Hematopoietic multipotent progenitor cell treated with erythropoietin and hydrocortisone succinate and interleukin-3 and kit ligand, for 17 days (in vitro differentiated cells): Measurements from ENCODE around the gene CPT1A.

Experiments used
- DNase-seq: peaks from one replicate; pipeline ENCODE4 v3.0.0-alpha.2; 2015; ENCODE audit warnings: low spot score

The CPT1A gene

DNA sequence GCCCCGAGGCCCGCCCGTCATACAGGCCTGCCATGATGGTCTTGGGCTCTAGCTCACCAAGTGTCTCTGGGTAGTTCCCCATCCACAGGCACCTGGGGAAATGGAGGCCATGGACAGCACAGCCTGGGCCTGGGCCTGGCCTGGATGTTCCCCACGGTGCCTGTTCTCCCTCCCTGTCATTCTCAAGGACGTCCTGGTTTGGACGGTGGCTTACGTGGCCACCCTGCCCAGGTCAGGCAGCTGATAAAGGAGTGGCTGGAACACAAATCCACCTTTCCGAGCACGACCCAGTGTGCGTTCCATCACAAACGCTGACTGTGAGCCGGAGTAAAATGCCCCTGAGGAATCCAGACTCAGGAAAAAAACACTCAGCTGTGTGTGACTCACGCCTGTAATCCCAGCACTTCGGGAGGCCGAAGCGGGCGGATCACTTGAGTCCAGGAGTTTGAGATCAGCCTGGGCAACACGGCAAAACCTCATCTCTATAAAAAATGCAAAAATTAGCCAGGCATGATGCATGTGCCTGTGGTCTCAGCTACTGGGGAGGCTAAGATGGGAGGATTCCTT lies 49.2 kb downstream of the CPT1A start:
- DNase-seq: no peak

DNA sequence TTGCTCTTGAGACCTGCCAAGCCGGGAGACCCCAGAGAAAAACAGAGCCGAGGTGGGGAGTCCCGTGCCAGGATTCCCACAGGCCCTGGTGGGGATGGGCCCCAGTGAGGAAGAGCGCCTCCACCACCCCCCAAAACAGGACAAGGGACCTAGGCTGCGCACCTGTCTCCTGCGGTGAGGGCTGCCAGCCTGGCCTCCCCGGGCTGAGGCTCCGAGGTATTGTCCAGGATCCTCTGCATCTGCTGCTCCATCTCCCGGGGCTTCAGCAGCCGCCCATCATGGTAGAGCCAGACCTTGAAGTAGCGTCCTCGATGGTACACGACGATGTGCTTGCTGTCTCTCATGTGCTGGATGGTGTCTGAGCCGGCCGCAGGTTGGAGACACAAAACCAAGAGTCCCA lies 57.1 kb downstream of the CPT1A start:
- DNase-seq: no peak

DNA sequence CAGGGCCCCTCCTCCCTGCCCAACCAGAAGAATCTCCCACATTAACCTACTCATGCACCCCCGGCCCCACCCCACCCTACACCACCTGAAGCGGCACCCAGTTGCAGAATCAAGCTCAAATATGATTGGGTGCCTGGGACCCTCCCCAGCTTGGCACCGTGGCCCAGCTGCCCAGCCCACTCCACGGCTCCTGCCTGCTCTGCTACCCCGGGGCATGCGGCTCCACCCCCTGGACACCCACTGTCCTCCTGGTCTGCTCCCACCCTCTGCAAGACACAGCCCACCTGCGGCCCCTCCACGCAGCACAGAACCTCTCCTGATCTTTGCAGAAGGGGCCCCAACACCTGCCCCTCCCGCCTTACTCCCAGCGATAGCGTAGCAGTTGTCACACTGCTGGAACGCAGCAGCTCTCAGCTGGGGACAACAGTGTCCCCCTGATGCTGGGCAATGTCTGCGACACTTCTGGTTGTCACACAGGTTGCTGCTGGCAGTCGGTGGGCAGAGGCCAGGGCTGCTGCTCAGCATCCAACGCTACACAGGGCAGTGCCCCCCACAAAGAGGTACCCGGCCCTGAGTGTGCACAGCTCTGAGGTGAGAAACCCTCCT lies 58.4 kb downstream of the CPT1A start:
- no peak for DNase-seq

DNA sequence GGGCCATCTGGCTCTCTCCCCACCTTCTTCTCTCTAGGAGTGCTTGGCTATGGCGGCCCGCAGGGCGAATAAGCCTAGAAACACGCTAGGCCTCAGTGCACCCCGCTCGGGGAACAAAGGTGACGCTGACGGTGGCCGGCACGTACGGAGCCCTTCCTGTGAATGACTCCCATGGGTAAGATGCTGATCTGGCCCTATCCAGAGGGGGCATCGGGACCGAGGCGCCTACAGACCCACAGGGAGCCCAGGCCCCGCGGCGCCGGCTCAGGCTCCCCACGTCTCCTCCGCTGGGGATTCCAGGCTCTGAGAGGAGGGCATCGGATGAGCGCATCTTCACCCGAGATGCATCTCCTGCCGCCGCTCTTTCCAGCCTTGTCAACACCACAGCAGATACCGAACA lies 59.0 kb downstream of the CPT1A start:
- DNase-seq: no peak

DNA sequence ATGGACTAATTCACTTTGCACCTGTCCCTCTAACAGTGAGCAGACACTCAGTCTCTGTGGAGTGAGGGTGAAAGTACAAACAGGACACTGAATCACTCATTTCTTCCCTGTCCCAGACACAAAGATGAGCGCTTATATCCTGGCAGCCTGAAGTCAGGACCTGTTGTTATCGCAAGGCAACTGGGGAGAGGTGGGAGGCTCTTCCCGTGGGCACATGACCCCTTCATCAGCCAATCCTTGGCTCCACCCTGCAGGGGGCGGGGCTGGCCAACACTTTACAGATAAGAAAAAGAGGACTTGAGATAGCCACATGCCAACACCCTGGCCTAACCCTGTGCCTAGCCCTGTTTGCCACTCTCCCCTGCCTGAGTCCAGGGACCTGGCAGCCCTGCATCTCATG lies 60.9 kb downstream of the CPT1A start:
- peak; percentile 88 for DNase-seq

DNA sequence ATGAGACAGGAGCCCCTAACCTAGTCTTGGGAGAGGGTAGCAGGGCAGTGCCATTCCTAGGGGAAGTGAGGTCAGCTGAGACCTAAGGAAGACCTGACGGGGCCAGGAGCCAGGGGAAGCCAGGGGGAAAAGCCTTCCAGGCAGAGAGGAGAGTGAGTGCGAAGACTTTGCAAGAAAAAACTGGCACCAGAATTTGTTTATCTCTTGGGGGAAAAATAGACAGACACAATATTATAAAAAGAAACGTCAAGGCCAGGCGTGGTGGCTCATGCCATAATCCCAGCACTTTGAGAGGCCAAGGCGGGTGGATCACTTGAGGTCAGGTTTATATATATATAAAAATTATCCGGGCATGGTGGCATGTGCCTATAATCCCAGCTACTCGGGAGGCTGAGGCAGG lies 63.5 kb downstream of the CPT1A start:
- no peak for DNase-seq

DNA sequence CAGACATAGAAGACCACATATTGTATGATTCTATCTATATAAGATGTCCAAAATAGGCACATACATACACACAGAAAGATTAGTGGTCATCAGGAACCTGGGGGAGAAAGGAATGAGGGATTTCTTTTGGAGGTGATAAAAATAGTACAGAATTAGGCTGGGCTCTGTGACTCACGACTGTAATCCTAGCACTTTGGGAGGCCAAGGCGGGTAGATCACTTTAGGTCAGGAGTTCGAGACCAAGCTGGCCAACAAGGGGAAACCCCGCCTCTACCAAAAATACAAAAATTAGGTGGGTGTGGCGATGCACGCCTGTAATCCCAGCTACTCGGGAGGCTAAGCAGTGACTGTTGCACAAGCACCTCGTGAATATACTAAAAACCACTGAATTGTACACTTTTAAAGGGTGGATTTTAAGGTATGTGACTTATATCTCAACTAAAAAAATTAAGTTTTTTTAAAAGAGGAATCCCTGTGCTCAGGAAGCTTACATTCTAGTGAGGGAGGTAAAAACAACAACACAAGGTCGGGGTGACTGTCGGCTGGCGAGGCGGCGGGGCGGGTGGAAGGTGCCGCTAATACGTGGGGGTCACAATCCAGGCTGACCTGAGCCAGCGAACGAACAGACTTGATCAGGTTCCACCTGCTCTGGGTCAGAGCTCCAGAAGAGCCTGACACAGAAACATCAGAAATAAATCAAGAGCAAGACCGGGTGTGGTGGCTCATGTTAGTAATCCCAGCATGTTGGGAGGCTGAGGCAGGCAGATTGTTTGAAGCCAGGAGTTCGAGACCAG lies 65.1 kb downstream of the CPT1A start:
- DNase-seq: no peak

DNA sequence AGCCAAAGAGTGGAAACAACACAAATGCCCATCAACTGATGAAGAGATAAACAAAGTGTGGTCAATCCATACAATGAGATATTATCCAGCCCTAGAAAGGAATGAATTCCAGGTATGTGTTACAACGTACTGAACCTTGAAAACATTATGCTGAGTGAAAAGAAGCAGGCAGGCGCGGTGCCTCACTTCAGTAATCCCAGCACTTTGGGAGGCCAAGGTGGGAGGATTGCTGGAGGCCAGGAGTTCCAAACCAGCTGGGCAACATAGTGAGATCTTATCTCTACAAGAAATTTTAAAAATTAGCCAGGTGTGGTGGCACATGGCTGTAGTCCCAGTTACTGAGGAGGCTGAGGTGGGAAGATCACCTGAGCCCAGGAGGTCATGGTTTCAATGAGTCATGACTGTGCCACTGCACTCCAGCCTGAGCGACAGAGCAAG lies 65.7 kb downstream of the CPT1A start:
- no peak for DNase-seq

DNA sequence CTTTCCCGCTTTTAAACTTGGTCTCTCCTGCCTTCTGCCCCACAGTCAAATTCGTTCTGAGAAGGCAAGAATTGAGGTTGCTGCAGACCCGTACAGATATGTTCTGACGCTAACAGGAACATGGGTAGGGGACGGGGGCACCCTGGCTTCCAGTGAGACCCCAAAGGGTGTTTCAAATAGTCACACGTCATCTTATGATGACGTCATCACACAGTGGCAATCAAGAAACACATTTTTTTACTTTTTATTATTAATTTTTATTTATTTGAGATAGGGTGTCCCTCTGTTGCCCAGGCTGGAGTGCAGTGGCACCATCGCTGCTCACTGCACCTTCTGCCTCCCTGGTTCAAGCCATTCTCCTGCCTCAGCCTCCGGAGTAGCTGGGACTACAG lies 67.5 kb downstream of the CPT1A start:
- DNase-seq: no peak

DNA sequence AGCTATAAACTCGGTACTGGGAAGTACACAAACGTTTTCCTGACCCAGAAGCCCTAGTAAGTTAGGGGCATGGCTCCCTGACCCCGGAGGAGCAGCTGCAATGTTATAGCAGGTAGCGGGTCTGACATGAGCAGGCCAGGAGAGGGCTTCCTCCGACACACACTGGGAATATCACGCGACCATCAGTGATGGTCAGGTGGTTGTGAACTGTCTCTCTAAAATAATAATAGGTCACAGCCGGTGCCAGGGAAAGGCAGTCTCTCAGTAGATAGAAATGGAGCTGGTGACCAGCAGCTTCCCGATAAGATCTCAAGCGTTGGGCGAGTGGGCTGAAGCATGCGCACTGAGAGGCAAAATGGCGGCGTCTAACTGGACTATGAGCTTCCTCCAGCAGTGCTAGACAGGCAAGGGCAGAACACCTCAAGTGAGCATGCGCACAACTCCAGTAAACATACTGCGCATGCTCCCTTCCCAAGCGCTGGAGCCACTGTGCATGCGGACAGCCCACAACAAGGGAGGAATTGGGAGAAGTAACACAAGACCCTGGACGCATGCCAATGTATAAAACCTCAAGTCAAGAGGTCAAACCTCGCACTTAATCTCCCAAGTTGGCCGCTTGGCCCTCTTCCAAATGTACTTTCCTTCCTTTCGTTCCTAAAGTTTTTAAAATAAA lies 68.1 kb downstream of the CPT1A start:
- DNase-seq: no peak

DNA sequence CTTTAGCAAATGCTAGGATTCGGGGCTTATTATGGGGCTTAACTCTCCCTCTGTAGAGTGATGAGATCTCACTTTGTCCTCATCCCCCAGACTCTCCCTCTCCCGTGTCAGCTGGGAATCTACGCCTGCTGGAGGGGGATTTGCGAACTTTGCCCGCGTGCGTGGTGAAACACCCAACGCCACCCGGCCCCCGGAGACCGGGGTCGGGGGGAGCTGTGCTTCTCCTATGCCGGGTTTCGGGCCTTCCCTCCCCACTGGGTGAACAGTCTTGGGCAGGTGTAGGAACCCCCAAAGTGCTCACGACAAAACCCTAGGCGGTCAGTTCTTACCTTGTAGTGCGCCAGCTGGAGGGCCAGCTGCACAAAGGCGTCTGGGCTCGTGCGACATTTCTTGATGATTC lies 68.8 kb downstream of the CPT1A start:
- DNase-seq: no peak

DNA sequence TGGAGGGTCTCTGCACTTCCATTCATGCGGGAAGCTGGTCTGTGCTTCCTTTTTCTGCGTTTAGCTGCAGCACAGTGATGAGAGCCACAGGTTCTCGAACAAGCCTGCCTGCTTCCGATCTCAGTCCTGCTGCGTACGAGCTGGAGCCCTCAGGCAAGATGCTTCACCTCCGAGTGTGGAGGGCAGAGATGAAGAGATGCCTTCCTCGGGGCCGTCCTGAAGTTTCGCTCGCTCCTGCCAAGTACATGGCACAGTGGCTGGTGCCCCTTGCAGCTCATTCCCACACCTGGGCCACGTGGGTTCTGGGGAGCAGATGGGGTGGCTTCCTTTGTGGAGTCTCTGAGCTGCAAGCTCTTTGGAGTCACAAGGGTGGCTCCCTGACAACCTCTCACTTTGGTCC lies 70.9 kb downstream of the CPT1A start:
- no peak for DNase-seq

DNA sequence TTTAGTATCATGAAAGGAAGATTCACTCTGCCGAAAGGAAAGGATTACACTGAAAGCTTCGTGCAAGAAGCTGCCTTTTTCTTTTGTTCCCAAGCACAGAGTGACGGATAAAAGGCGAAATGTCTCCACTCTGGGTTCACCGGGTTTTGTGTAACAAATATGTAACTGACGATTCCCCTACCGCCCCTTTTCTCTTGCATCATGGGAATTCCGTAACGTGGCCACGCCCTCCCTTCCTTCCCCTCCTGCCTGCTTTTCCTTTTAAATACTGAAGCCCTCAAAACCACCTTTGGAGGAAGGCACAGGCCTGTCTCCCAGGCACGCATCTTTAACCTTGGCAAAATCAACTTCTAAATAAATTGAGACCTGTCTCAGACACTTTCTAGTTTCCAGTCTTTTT lies 74.0 kb downstream of the CPT1A start:
- no peak for DNase-seq

DNA sequence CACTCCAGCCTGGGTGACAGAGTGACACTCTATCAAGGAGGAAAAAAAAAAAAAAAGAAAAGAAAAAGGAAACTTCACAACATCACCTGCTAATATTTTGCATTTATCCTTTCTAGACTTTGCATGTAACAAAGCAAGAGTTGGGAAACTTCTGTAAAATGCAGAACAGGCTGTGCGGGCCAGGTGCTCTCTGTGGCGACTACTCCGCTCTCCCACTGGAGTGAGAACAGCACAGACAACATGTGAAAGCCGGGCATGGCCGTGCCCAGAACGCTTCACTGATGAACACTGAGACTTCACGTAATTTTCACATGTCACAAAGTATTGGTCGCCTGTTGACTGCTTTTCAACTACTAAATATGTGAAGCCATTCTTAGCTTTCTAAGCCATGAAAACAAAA lies 74.9 kb downstream of the CPT1A start:
- DNase-seq: no peak

DNA sequence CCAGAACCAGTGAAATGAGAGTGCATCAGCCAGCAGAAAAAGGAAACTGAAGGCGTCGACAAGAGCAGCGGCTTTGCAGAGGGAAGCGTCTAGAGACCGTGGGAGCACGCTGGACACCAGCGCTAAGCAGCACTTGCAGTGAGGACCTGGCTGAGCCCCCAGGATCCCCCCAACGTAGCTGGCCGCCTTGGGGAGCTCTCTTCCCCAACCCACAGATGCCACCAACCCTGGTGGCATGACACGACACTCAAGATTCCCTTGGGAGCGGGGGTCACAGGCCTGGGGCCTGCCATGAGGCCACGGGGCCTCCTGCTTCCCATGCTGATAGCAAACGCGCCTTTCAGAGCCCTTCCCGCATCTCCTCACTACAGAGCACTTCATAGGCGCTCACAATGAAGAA lies 77.0 kb downstream of the CPT1A start:
- DNase-seq: no peak

DNA sequence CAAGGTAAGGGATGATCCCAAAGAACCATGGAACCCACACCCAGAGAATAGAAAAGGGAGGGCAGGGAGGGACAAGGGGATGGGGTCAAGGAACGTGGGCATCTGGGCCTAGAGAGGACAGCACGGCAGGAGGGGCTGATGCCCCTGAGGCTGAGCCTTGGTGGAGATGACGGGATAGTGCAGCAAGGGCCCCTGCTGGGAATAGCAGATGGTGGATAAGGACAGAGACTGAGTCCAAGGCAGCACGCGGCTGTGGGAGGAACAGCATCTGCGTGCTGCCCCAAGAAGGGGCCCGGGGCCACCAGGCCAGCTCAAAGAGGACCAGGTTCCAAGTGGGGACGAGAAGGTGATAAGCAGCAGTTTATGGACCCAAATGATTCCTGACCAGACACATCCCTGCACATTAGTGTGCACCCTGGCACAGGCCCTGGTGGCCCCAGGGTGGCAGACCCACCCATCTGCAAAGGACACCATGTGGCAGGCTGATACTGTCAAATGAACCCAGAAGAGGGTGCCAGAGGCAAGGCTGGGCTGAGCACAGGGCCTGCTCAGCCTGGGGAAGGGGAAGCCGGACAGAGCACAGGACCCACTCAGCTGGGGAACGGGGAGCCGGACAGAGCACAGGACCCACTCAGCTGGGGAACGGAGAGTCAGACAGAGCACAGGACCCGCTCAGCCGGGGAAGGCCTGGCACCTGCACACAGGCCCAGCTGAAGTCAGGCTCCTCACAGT lies 77.6 kb downstream of the CPT1A start:
- no peak for DNase-seq

DNA sequence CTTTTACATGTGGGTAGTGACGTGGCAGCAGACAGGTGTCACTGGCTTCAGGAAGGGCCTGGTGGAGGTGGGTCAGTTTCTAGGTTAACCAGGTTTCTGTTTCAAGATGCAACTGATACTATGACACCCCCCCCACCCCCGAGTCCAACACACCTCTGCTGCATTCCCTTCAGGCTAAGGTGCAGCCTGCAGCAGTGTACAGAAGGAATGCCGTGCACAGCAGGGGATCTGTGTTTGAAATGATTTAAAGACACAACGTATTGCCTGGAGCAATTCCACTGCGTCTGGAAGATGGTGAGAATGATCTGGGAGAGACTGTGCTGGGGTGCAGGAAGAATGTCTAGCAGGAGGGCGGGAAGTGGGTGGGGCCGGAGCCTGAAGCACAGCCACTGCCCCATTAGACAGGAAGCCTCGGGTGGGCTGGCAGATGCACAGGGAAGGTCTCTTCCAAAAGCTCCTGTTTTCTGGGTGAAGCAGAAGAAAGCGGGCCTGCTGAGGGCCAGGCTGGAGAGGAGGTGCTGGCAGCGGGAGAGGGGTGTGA lies 78.5 kb downstream of the CPT1A start:
- DNase-seq: no peak

DNA sequence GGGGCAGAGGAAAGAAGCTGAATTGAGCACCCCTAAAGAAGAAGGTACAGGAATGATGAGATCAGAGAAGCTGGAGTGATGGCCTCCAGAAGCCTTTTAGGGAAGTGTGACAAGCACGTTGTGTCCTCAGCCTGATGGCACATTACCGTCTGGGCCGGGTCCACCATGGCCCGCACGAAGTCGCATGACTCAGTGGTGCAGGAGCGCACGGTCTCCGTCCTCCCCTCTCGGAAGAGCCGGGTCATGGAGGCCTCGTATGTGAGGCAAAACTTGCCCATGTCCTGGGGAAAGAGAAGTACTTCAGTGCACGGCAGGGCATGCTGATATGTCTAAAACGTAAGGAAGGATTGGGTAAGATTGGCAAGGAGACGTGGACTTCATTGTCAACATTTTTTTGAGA lies 79.2 kb downstream of the CPT1A start:
- DNase-seq: no peak

DNA sequence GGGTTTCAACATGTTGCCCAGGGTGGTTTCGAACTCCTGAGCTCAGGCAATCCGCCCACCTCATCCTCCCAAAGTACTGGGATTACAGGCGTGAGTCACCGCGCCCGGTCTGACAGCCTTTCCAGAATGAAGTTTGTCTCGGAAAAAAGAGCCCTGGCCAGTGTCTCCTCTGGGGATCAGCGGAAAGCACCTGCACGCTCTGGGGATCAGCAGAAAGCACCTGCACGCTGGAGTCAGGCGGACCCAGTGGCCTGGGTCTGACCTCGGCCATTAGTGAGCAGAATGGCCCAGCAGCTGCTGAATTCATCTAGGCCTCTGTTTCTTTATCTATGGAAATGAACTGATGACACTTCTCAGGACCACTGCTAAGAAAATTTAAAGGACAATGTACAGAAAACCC lies 79.9 kb downstream of the CPT1A start:
- DNase-seq: no peak

DNA sequence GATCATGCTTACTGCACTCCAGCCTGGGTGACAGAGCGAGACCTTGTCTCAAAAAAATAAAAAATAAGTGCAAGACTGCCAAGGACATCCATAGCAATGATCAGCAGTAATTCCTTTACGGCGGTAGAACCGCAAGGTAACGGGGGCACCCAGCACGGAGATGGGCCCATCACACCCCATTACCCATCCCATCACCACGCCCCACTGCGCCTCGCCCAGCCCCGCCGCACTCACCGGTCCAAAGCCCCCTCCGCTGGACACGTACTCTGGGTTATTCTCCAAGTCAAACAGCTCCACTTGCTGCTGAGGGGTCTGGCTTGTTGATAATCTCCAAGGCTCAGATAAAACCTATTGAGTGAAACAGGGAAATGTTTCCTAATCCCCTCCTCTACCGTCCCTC lies 81.7 kb downstream of the CPT1A start:
- no peak for DNase-seq

DNA sequence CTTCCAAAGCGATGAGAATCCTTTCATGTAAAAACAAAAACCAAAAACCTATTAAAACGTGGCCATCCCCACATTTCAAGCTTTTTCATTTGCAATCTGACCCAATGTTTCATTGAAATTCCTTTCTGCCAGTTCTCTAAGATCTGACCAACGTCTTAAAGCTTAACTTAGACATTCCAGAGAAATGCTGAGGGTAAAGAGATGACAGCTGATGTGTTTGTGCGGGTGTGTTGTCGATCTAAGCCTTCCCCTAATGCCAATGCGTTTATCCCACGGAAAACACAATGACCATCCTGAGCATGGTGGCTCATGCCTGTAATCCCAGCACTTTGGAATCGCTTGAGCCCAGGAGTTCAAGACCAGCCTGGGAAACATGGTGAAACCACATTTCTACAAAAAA lies 84.0 kb downstream of the CPT1A start:
- no peak for DNase-seq

DNA sequence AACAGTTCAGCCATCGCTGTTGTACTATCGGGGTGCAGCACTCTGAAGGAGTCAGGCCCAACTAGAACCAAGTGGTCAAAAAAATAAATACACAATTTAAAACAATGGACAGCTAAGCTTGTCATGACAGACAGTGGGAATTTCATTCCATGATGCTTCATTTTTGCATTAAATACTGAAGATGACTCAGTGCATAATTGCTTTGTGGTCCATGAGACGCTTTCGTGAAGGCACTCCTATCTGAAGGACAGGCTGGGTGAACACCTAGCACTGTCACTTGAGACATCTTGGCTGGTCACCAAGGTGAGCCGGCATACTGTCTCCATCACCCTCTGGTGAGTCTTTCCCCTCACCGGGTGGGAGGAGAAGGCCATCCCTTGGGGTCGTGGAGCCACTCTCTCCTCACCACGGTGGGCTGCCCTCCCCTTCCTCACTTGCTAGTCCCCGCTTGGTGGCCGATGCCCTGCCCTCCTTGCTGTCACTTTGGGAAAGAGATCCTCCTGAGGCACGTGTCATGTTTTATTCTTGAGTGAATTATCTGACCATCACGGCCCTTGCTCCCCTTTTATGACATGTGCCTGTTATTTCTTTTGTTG lies 85.4 kb downstream of the CPT1A start:
- no peak for DNase-seq
